HG02642 (cell line): ENCODE data around the gene RAB1B.
"Not testable (repeated sequence)": the region's sequence is repeated elsewhere in the genome, so short reads cannot be mapped to it uniquely, and the experiment has no call there.

Experiments
- ATAC-seq: cut with Tn5 transposase; IDR thresholded peaks from one replicate; pipeline ENCODE4 v1.9.1; 2021; ENCODE audit warnings: mild to moderate bottlenecking; ENCODE audit not compliant: unreplicated experiment, poor library complexity

The RAB1B gene

DNA sequence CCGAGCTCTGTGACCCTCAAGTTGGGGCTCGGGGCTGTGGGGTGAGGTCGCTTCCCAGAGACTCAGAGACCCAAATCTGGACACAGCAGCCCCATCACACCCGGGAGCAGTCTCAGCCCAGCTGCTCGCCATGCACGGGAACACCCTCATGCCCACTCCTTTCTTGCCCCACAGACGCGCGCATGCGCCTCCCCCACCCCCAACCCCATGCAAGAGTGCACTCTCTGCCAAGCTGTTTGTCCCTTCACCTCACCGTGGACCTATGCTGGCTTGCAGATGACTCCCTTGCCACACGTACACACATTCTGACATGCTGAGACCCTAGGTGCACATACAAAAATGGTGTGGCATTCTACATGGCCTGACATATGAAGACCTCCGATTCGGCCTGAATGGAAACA, 48.9 kb downstream of the RAB1B start:
- no peak for ATAC-seq

DNA sequence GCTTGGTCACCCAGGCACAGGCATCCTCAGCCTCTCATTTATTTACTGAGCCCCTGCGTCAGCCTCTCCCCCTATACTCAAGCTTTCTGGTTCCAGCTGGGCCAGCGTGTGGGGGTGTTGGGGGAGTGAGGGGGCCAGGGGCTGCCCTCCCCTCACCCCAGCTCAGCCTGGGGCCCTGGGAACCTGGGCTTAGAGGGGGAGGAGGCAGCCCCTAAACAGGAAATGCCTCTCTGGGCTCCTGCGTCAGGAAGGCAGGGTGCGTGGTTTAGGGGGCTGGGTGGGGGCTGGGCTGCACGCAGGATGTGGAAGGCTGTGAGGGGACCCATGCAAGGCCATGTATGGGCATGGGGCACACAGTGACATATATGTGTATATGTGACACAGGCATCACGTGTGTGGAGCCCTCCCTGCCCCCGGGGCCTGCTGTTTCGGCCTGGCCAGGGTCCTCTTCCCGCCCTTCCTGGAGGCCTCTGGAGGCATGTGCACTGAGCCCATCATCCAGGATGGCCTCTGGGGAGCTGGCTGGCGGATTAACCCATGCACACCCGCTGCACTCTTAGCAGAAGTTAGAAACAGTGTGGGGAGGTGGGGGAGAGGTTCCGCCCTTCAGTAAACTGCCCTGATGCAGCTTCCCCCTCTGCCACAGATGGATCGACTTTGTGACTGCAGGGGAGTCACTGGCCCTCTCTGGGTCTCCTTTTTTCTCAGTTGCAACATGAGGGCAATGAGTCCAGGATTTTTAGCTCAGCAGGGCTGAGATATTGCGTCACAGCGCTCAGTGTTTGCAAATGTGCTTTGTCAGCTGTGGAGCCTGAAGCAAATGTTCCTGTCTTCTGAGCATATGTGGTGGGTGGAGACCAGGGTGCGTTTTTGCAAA, 49.5 kb downstream of the RAB1B start:
- ATAC-seq = no peak

DNA sequence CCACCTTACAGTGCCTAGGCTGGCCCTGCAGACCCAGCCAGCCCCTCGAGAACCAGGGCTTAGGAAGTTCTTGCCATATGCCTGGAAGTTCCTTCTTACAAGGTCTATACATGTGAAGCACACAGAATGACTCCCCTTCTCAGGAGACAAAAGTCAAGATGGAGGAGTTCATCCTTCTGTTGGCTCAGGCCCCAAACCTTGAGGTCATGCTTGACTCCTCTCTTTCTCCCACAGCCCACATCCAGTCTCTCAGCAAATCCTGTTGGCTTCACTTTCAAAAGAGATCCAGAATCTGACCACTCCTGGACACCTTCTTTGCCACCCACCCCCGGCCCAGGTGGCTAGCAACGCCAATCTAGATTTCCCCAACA, 50.1 kb downstream of the RAB1B start:
- ATAC-seq = no peak

DNA sequence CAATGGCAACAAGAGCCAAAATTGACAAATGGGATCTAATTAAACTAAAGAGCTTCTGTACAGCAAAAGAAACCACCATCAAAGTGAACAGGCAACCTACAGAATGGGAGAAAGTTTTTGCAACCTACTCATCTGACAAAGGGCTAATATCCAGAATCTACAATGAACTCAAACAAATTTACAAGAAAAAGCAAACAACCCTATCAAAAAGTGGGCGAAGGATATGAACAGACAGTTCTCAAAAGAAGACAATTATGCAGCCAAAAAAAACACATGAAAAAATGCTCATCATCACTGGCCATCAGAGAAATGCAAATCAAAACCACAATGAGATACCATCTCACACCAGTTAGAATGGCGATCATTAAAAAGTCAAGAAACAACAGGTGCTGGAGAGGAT, 51.9 kb downstream of the RAB1B start:
- ATAC-seq = not testable (repeated sequence)

DNA sequence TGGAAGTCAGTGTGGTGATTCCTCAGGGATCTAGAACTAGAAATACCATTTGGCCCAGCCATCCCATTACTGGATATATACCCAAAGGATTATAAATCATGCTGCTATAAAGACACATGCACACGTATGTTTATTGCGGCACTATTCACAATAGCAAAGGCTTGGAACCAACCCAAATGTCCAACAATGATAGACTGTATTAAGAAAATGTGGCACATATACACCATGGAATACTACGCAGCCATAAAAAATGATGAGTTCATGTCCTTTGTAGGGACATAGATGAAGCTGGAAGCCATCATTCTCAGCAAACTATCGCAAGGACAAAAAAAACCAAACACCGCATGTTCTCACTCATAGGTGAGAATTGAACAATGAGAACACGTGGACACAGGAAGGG, 52.3 kb downstream of the RAB1B start:
- ATAC-seq = not testable (repeated sequence)

DNA sequence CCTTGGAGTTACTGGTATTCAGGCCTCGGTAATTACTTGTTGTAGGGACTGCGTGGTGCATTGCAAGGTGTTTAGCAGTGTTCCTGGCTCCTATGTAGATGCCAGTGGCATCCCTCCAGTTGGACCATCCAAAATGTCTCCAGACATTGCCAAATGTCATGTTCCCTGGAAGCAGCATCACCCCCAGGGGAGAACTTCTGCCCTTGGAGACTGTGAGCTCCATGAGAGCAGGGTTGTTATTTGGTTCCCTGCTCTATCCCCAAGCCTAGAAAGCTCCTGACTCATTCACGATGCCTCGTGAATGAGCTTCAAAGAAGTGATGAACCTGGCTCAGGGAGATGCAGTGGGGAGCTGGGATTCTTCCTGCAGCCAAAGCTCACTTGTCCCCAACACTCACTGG, 53.2 kb downstream of the RAB1B start:
- ATAC-seq = no peak

DNA sequence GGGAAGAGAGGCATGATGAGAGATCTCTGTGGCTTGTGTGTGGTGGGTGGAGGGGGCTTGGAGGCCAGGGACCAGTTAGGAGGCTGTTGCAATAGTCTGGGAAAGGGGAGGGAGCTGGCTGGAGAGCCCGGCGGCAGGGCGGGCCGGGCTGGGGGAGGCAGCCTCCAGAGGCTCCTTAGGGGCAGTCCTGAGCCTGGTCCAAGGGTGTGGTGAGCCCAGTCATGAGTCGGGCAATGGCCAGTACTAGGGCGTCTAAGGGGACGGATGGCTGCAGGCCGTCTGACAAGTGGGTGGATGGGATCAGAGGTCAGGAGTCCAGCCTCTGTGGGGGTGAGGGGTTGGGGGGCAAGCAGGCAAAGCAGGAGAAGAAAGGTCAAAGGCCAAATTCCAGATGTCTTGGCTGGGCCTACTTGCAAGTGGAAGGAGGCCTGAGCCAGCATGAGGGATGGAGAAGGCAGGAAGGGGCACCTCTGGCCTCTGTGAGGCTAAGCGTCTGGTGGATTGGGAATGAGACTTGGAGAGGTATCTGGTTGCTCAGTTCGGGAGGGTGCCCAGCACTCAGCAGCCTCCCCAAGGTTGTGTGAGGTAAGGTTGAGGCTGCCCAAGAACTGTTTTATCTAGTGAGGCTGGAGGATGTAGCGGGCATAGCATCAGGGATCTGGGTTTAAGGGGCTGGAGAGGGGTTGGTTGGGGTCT, 54.4 kb downstream of the RAB1B start:
- no peak for ATAC-seq

DNA sequence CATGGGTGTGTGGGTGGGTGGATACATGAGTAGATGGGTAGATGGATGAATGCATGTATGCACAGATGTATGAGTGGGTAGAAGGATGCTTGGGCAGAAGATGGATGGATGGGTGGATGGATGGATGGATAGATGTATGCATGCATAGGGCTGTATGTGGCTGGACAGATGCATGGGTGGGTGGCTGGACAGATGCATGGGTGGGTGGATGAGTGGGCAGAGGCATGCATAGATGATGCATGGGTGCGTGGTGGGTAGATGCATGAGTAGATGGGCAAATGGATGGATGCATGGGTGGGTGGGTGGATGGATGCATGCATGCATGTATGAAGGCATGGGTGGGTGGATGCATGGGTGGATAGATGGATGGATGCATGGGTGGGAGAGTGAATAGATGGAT, 55.2 kb downstream of the RAB1B start:
- ATAC-seq = no peak

DNA sequence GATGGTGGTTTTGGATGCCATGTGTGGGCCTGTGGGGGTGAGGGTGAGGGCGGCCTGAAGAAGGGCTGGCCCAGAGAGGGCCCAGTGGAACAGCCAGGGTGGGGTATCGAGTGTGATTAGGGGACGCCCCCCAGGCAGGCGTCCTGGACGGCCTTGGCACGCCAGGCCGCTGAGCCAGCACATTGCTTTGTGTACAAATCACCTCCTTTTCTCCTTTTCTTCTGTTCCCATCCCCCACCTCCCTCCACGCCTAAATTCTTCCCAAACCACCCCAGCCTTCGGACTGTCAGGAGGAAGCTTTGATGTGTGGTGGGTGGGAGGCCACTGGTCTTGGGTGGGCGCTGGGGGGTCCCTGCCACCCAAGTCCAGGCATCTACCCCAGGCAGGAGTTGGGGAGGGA, 56.2 kb downstream of the RAB1B start:
- no peak for ATAC-seq

DNA sequence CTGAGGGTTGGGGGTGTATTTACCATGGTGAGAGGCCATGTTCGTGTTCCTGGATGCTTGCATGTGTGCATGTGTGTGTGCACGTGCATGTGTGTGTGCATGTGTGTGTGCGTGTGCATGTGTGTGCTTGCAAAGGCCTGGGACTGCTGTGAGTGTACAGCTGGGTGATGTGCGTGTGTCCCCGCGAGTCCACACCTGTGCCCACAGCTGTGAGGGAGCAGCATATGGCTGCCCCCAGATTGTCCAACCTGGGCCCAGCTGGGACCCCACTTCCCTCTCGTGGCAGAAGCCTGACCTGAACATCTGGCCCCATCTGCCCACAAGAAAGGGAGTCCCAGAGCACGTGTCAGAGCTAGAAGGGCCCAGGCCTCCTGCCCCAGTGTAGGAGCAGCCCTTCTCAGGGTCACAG, 56.8 kb downstream of the RAB1B start:
- no peak for ATAC-seq

DNA sequence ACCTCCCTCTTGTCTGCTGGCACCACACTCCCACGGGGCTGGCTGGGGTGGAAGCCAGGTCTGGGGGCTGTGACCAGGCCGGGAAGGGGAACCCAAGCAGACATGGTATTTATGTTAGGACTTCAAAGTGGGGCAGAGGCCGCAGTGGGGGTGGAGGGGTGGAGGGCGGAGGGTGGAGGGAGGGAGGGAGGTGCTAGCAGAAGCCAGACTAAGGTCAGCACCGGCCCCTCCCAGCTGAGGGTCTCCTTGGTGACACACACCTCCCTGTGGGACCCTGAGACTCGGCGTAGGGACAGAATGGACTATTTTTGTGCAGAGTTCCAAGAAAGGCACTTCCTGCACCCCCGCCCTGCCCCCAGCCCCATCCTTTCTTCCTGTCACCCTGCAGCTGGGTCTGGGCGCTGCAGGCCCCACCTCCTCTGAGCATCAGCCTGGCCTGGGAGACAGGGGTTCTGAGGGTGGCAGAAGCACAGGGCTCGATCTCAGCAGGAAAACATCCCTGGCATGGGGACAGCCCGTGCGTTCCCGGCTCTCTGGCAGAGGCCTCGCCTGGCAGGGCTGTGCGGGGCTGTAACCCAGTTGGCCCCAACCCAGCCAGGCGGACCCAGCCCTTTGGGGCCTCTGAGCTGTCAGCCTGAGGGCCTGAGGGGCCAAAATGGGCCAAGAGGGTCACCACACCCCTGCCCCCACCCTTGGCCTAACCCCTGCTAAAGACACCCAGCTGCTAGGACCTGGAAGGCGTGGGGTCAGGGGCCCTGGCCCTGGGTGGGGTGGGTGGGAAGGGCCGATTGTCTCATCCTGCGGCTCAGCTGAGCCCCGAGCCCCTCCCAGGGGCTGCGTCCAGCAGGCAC, 58.0 kb downstream of the RAB1B start:
- ATAC-seq = no peak
